ENCODE data around the gene GRID2IP. TPM values are rescaled to one million over a fixed set of nuclear protein-coding genes. Genes with fewer than 3 reads are reported as not detected.

The GRID2IP gene
- total and polyA plus RNA-seq, 4 donors: 0.16 to 0.80 (median 0.50) TPM

DNA sequence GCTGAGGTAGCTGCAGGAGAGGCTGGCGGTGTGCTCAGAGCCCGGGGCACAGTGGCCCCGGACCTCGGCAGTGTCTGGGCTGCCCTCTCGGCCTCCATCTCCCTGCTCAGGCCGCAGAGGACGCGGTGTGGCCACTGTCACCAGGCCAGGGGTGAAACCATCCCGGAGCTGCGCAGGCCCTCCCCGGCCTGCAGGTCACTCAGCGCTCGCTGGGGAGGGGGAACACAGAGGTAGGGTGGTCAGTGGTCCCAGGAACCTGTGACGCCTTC is 53.7 kb downstream of the GRID2IP start:
- peaks cover 0 to 3% (median 0%) of the 10 kb centered on the region in 3 donors for H3K27me3 ChIP-seq (ENCODE audit: control insufficient read depth in 3 of 3, insufficient read depth in 3 of 3, low read length in 2 of 3)
- ATAC-seq (ENCODE audit: insufficient read depth, low FRiP score): no peak
- no peaks in the 10 kb centered on the region for H3K4me1 ChIP-seq (ENCODE audit: control insufficient read depth in 5 of 5, insufficient read depth in 5 of 5, low read length in 5 of 5)
- H3K9me3 ChIP-seq (ENCODE audit: control insufficient read depth in 4 of 4, insufficient read depth in 3 of 4, low read length in 3 of 4): no peaks in the 10 kb centered on the region
- no peaks in the 10 kb centered on the region for H3K36me3 ChIP-seq (ENCODE audit: control insufficient read depth in 4 of 4, insufficient read depth in 4 of 4, low read length in 4 of 4)
- WGBS, 2 donors: 94 to 97% methylated on average over 14 of the region's 14 CpGs
- no peak overlapping the region for H3K4me3 ChIP-seq
- H3K27ac ChIP-seq (ENCODE audit: low read depth in 1 of 2, low read length in 1 of 2): no peak overlapping the region
- TF ChIP-seq CTCF (IDR thresholded peaks at IDR 0.05; ENCODE audit: control extremely low read depth, extremely low read depth): no peak
- H3K9ac ChIP-seq (ENCODE audit: insufficient read depth in 1 of 2, low read length in 2 of 2): no peak overlapping the region
- no peak for DNase-seq

- H3K27me3 ChIP-seq (ENCODE audit: control insufficient read depth in 3 of 3, insufficient read depth in 3 of 3, low read length in 2 of 3): peaks cover 0 to 3% (median 0%) of the 10 kb centered on the region in 3 donors
- no peak overlapping the region for H3K27ac ChIP-seq (ENCODE audit: low read depth in 1 of 2, low read length in 1 of 2)
- H3K36me3 ChIP-seq (ENCODE audit: control insufficient read depth in 4 of 4, insufficient read depth in 4 of 4, low read length in 4 of 4): no peaks in the 10 kb centered on the region
- H3K9me3 ChIP-seq (ENCODE audit: control insufficient read depth in 4 of 4, insufficient read depth in 3 of 4, low read length in 3 of 4): no peaks in the 10 kb centered on the region
- DNase-seq (no peak), ATAC-seq (ENCODE audit: insufficient read depth, low FRiP score) (no peak)
- no peak overlapping the region for H3K9ac ChIP-seq (ENCODE audit: insufficient read depth in 1 of 2, low read length in 2 of 2)
- no peak overlapping the region for H3K4me3 ChIP-seq
- no peak for TF ChIP-seq CTCF (IDR thresholded peaks at IDR 0.05; ENCODE audit: control extremely low read depth, extremely low read depth)
- WGBS, 2 donors: 77 to 87% methylated on average over 19 of the region's 19 CpGs
- no peaks in the 10 kb centered on the region for H3K4me1 ChIP-seq (ENCODE audit: control insufficient read depth in 5 of 5, insufficient read depth in 5 of 5, low read length in 5 of 5)
Measured at GRCh38 chr7:6496842-6497636, 54.2 kb downstream of the GRID2IP start.

DNA sequence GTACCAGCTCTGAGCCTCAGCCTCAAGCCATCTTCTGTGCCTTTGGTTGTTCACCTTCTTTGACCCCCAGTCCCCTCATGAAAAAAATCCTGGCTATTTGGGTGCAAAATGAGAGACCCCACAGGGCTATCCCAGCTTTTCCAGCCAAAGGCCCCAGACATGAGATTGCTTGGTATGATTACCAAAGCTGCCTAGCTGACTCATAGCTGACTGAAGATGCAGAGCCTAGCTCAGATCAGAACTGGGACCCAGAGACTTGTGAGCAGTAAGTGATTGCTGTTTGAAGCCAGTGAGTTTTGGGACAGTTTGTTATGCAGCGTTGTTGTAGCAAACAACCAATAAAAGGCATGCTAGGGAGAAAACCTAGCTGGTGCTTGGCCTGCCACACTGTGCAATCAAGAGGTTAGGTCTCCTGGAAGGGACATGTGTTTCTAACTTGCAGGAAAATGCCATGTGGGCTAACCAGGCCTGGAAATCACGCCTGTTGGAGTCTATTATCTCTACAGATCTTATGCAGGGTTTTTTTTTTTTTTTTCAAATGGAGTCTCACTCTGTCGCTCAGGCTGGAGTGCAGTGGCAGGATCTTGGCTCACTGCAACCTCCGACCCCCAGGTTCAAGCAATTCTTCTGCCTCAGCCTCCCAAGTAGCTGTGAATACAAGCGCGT is 55.5 kb downstream of the GRID2IP start:
- H3K9ac ChIP-seq (ENCODE audit: insufficient read depth in 1 of 2, low read length in 2 of 2): no peak overlapping the region
- no peaks in the 10 kb centered on the region for H3K4me1 ChIP-seq (ENCODE audit: control insufficient read depth in 5 of 5, insufficient read depth in 5 of 5, low read length in 5 of 5)
- TF ChIP-seq CTCF (IDR thresholded peaks at IDR 0.05; ENCODE audit: control extremely low read depth, extremely low read depth): no peak
- H3K27ac ChIP-seq (ENCODE audit: low read depth in 1 of 2, low read length in 1 of 2): no peak overlapping the region
- DNase-seq: no peak
- no peak overlapping the region for H3K4me3 ChIP-seq
- ATAC-seq (ENCODE audit: insufficient read depth, low FRiP score): no peak
- no peaks in the 10 kb centered on the region for H3K36me3 ChIP-seq (ENCODE audit: control insufficient read depth in 4 of 4, insufficient read depth in 4 of 4, low read length in 4 of 4)
- WGBS, 2 donors: 93 to 96% methylated on average over 6 of the region's 6 CpGs
- no peaks in the 10 kb centered on the region for H3K9me3 ChIP-seq (ENCODE audit: control insufficient read depth in 4 of 4, insufficient read depth in 3 of 4, low read length in 3 of 4)
- H3K27me3 ChIP-seq (ENCODE audit: control insufficient read depth in 3 of 3, insufficient read depth in 3 of 3, low read length in 2 of 3): peaks cover 0 to 3% (median 0%) of the 10 kb centered on the region in 3 donors
